Loucy (cell line): ENCODE data around the gene MLNR.

Experiments
- EZH2phosphoT487 ChIP-seq: fragments of 200-600 bp; IDR thresholded peaks from 2 replicates; pipeline ENCODE4 v1.6.1; 2018; ENCODE audit warnings: antibody characterized with exemption, mild to moderate bottlenecking, moderate library complexity, borderline replicate concordance
- TF ChIP-seq, protein P1 (sequence below): fragments of 200-600 bp; sonication (generic); conservative IDR thresholded peaks from 2 replicates; pipeline ENCODE4 v1.5.1; 2014; ENCODE audit warnings: mild to moderate bottlenecking, antibody characterized with exemption, low read length

DNA sequence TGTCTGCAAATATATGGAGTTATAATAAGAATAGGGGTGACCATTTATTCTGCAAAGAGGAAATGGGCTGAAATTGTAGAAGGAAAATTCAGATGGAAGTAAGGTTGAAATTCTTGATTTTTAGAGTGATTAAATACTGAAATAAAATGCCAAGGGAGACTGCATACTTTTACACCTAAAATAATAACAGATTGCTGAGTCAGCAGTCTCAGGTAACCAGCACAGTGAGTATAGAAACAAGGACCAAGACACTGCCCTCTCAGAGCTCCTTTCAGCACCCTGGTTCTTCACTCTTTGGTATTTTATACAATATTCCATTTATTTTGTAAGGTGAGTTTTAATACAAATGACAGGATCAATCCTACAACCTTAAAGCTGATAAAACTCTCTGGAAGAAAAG is 48.8 kb upstream of the MLNR start:
- TF ChIP-seq, protein P1, sequence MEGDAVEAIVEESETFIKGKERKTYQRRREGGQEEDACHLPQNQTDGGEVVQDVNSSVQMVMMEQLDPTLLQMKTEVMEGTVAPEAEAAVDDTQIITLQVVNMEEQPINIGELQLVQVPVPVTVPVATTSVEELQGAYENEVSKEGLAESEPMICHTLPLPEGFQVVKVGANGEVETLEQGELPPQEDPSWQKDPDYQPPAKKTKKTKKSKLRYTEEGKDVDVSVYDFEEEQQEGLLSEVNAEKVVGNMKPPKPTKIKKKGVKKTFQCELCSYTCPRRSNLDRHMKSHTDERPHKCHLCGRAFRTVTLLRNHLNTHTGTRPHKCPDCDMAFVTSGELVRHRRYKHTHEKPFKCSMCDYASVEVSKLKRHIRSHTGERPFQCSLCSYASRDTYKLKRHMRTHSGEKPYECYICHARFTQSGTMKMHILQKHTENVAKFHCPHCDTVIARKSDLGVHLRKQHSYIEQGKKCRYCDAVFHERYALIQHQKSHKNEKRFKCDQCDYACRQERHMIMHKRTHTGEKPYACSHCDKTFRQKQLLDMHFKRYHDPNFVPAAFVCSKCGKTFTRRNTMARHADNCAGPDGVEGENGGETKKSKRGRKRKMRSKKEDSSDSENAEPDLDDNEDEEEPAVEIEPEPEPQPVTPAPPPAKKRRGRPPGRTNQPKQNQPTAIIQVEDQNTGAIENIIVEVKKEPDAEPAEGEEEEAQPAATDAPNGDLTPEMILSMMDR, result no peak
- TF ChIP-seq EZH2phosphoT487, result no peak
